NCI-H128 (cell line): ENCODE results near the gene PDPK1.
"Not testable (repeated sequence)": the region's sequence is repeated elsewhere in the genome, so short reads cannot be mapped to it uniquely, and the experiment has no call there.

Experiments
- DNase-seq: peaks from one replicate; lab custom pipeline; 2025; ENCODE audit not compliant: unreplicated experiment; lab: John Stamatoyannopoulos, UW

Gene PDPK1

GRCh38 chr16:2539845-2540458 lies 2.1 kb downstream of the PDPK1 start:
- not testable (repeated sequence) for DNase-seq

GRCh38 chr16:2540912-2541311 lies 3.1 kb downstream of the PDPK1 start:
- DNase-seq, result not testable (repeated sequence)

GRCh38 chr16:2541409-2541808 lies 3.6 kb downstream of the PDPK1 start:
- DNase-seq, result not testable (repeated sequence)

GRCh38 chr16:2543771-2544170 lies 6.0 kb downstream of the PDPK1 start:
- not testable (repeated sequence) for DNase-seq

GRCh38 chr16:2550283-2550878 lies 12.6 kb downstream of the PDPK1 start:
- not testable (repeated sequence) for DNase-seq

GRCh38 chr16:2551420-2551889 lies 13.6 kb downstream of the PDPK1 start:
- DNase-seq, result not testable (repeated sequence)

GRCh38 chr16:2554709-2555425 lies 17.0 kb downstream of the PDPK1 start:
- not testable (repeated sequence) for DNase-seq

- not testable (repeated sequence) for DNase-seq
Observed at GRCh38 chr16:2557150-2557549, 19.3 kb downstream of the PDPK1 start.

GRCh38 chr16:2560131-2560797 lies 22.4 kb downstream of the PDPK1 start:
- not testable (repeated sequence) for DNase-seq

- not testable (repeated sequence) for DNase-seq
Observed at GRCh38 chr16:2560798-2561133, 22.9 kb downstream of the PDPK1 start.

- not testable (repeated sequence) for DNase-seq
Observed at GRCh38 chr16:2567506-2567905, 29.7 kb downstream of the PDPK1 start.

- not testable (repeated sequence) for DNase-seq
Observed at GRCh38 chr16:2568573-2568972, 30.8 kb downstream of the PDPK1 start.

GRCh38 chr16:2572704-2573103 lies 34.9 kb downstream of the PDPK1 start:
- DNase-seq, result not testable (repeated sequence)

GRCh38 chr16:2575839-2576238 lies 38.0 kb downstream of the PDPK1 start:
- DNase-seq, result not testable (repeated sequence)

- DNase-seq, result not testable (repeated sequence)
Observed at GRCh38 chr16:2577044-2577443, 39.2 kb downstream of the PDPK1 start.

GRCh38 chr16:2578905-2579304 lies 41.1 kb downstream of the PDPK1 start:
- not testable (repeated sequence) for DNase-seq

- DNase-seq, result not testable (repeated sequence)
Observed at GRCh38 chr16:2580143-2580542, 42.3 kb downstream of the PDPK1 start.

GRCh38 chr16:2580818-2581217 lies 43.0 kb downstream of the PDPK1 start:
- not testable (repeated sequence) for DNase-seq

GRCh38 chr16:2584729-2585650 lies 47.2 kb downstream of the PDPK1 start:
- DNase-seq, result no peak

GRCh38 chr16:2585651-2586081 lies 47.8 kb downstream of the PDPK1 start:
- DNase-seq, result no peak
